ENCODE measurements around the gene COL19A1. TPM values are rescaled to one million over a fixed set of nuclear protein-coding genes. Genes with fewer than 3 reads are reported as not detected.

COL19A1 gene
- polyA plus RNA-seq, 1 of the 3 experiments (the other 2 are of a cell fraction) = 0.15 TPM

- peaks cover 6 to 7% of the 10 kb centered on the region in 2 experiments; a peak in 3 of 4 replicates for H3K4me1 ChIP-seq (ENCODE audit: control insufficient read depth in 1 of 2, insufficient read depth in 2 of 2, low read depth in 1 of 2, low read length in 1 of 2)
- no peaks in the 10 kb centered on the region for H3K9me2 ChIP-seq
- H3K9me3 ChIP-seq = no peaks in the 10 kb centered on the region
- CTCF ChIA-PET = interaction anchor here (0.6 to 1.9 kb wide), 5 partner anchors 10 to 58 kb away, joined by 3 to 5 read pairs (median 3); no protein-coding TSS in a partner anchor
- H3K27me3 ChIP-seq (ENCODE audit: insufficient read depth) = no peaks in the 10 kb centered on the region
- TF ChIP-seq YY1 (IDR thresholded peaks at IDR 0.05; ENCODE audit: low read depth) (no peak), TEAD4 (IDR thresholded peaks at IDR 0.05; ENCODE audit: borderline replicate concordance, insufficient read depth) (no peak), MAX (IDR thresholded peaks at IDR 0.05; ENCODE audit: low read depth) (no peak), EZH2phosphoT487 (IDR thresholded peaks at IDR 0.05; ENCODE audit: borderline replicate concordance, low read depth) (no peak), ZBTB33 (IDR thresholded peaks at IDR 0.05; ENCODE audit: borderline replicate concordance, low read depth) (no peak), CHD2 (IDR thresholded peaks at IDR 0.05; ENCODE audit: low read length, partially characterized antibody) (no peak), SMC3 (IDR thresholded peaks at IDR 0.05; ENCODE audit: low read depth, low read length) (no peak), POLR2AphosphoS5 (IDR thresholded peaks at IDR 0.05; ENCODE audit: low read depth, low read length) (no peak), ELF1 (IDR thresholded peaks at IDR 0.05) (no peak), RFX5 (IDR thresholded peaks at IDR 0.05; ENCODE audit: low read length) (no peak), MEF2A (IDR thresholded peaks at IDR 0.05; ENCODE audit: borderline replicate concordance, low read depth) (no peak), GATA2 (CRISPR knock-in tag; IDR thresholded peaks at IDR 0.05) (no peak), GABPA (IDR thresholded peaks at IDR 0.05; ENCODE audit: low read depth) (no peak), REST (IDR thresholded peaks at IDR 0.05; ENCODE audit: low read depth, low read length) (no peak)
- peak overlapping the region; percentile 7; the same call in 1 of the 2 replicates for H3K4me2 ChIP-seq
- no peaks in the 10 kb centered on the region for H3F3A ChIP-seq (replicated peaks; ENCODE audit: insufficient read depth)
- no peak for DNase-seq
- H3K27ac ChIP-seq (ENCODE audit: low read depth in 2 of 2, low read length in 1 of 2) = peak overlapping the region in 1 of 2 experiments; percentile 62; a peak in 1 of 4 replicates
- peak overlapping the region; percentile 69; the same call in 1 of the 2 replicates for H2AFZ ChIP-seq (ENCODE audit: low read depth)
- no peaks in the 10 kb centered on the region for H3K36me3 ChIP-seq (replicated peaks in 1 of 2; ENCODE audit: control insufficient read depth in 1 of 2, insufficient read depth in 2 of 2, low read length in 1 of 2)
- POLR2A ChIA-PET = no interaction called here
- H4K20me1 ChIP-seq (ENCODE audit: insufficient read depth) = no peaks in the 10 kb centered on the region
- 75% methylated on average over 8 of the region's 8 CpGs for WGBS (ENCODE audit: low lambda C conversion rate)
- no peak overlapping the region for H3K9ac ChIP-seq
- H3K79me2 ChIP-seq (ENCODE audit: insufficient read depth) = no peaks in the 10 kb centered on the region
- no peak overlapping the region for H3K4me3 ChIP-seq (ENCODE audit: low read depth in 2 of 2, low read length in 1 of 2)
Observed at GRCh38 chr6:69894578-69895347, 28.4 kb downstream of the COL19A1 start.

All from SK-N-SH (cell line).